Right cardiac atrium (tissue), 5 donors: ENCODE results near the gene HLA-A. TPM values are rescaled to one million over a fixed set of nuclear protein-coding genes. Genes with fewer than 3 reads are reported as not detected.

Source experiments
- ATAC-seq, 2 donors: fragments of 200-7000 bp; cut with Tn5 transposase; one replicate each; pipeline versions ENCODE4 v1.8.0 to v1.9.1; 2020; ENCODE audit warnings: moderate library complexity in 2 of 2, mild to moderate bottlenecking in 1 of 2
- DNase-seq, 3 donors: peaks; one replicate each; pipeline ENCODE4 v3.0.0-alpha.2; 2020
- H3K27ac ChIP-seq: one replicate; pipeline ENCODE4 v1.5.1; 2013; ENCODE audit warnings: mild to moderate bottlenecking, low read length, control low read depth, moderate library complexity
- H3K27me3 ChIP-seq: one replicate; pipeline ENCODE4 v1.6.1; 2013; ENCODE audit not compliant: control insufficient read depth, insufficient read depth
- H3K4me1 ChIP-seq: one replicate; pipeline ENCODE4 v1.6.1; 2013; ENCODE audit warnings: low read length; ENCODE audit not compliant: control insufficient read depth, insufficient read depth
- H3K4me3 ChIP-seq: one replicate; pipeline ENCODE4 v1.5.1; 2013; ENCODE audit warnings: low read length, control low read depth
- H3K9me3 ChIP-seq: one replicate; pipeline ENCODE4 v1.6.1; 2013; ENCODE audit warnings: low read length; ENCODE audit not compliant: control insufficient read depth
- WGBS: extraction: QIAGEN DNeasy Blood & Tissue Kit; methylation state at CpG from one replicate; pipeline ENCODE4 v1.1.7; 2013; 5-methylcytosine and 5-hydroxymethylcytosine counted together
- intact Hi-C, 4 donors: fragments of 100-400 bp; cut with DNase I; formaldehyde crosslinking; loops; one replicate each; pipeline versions ENCODE4 v1.11.0 to v1.14.0; 2022 to 2023
- polyA plus RNA-seq: library from polyadenylated mRNA; stranded (reverse); fragments of 200-250 nt; gene quantifications from one replicate; pipeline ENCODE4 v1.2.3, GENCODE V29; 2013
- total RNA-seq, 4 donors: library from RNA; stranded (reverse); fragmentation: NEBNext Ultra II Directional; extraction: Animal tissue kit (Norgen Biotek cat#: 25700); gene quantifications; one replicate each; pipeline ENCODE4 v1.2.1, GENCODE V29; 2021
- donor health status: healthy with polysubstance abuse.
- donor health status: DM: no; HTN: yes; CAD: no.
- donor health status: DM: no; HTN: no; CAD: no.
- donor health status: DM: no; HTN: yes; CAD: no; lungs with severe emphysema.
- donor health status: DM: yes; HTN: yes; CAD: no.

Gene HLA-A
- total and polyA plus RNA-seq, 5 donors: 215 to 449 (median 307) TPM

- Histone ChIP-seq H3K27me3 (no peaks in the 10 kb centered on the region), H3K4me1 (no peaks in the 10 kb centered on the region), H3K4me3 (no peak overlapping the region), H3K9me3 (no peaks in the 10 kb centered on the region), H3K27ac (no peak overlapping the region)
- DNase-seq: no peak
- ATAC-seq: no peak
- intact Hi-C loops: no loop called here
These were observed 48.6 kb downstream of the HLA-A start for GRCh38 chr6:29990931-29991330.

- H3K27me3 ChIP-seq: no peaks in the 10 kb centered on the region
- WGBS: 81% methylated on average over 2 of the region's 2 CpGs
- no peaks in the 10 kb centered on the region for H3K4me1 ChIP-seq
- H3K4me3 ChIP-seq: no peak overlapping the region
- intact Hi-C loops: no loop called here
- H3K27ac ChIP-seq: no peak overlapping the region
- DNase-seq (no peak), ATAC-seq (no peak)
- H3K9me3 ChIP-seq: no peaks in the 10 kb centered on the region
These were observed 50.5 kb downstream of the HLA-A start for GRCh38 chr6:29992807-29993206.

- H3K4me3 ChIP-seq: no peak overlapping the region
- no peaks in the 10 kb centered on the region for H3K4me1 ChIP-seq
- intact Hi-C loops: no loop called here
- H3K27me3 ChIP-seq: no peaks in the 10 kb centered on the region
- no peaks in the 10 kb centered on the region for H3K9me3 ChIP-seq
- DNase-seq (no peak), ATAC-seq (no peak)
- whole genome bisulfite sequencing: 72% methylated on average over 5 of the region's 5 CpGs
- H3K27ac ChIP-seq: no peak overlapping the region
These were observed 52.5 kb downstream of the HLA-A start for GRCh38 chr6:29994826-29995225.

GRCh38 chr6:29995340-29995777 is 53.0 kb downstream of the HLA-A start:
- DNase-seq (no peak), ATAC-seq (peak in 1 of 2 donors; percentile 68)
- 57% methylated on average over 2 of the region's 2 CpGs for WGBS
- intact Hi-C loops: no loop called here
- no peaks in the 10 kb centered on the region for H3K27me3 ChIP-seq
- H3K9me3 ChIP-seq: no peaks in the 10 kb centered on the region
- H3K27ac ChIP-seq: no peak overlapping the region
- H3K4me3 ChIP-seq: no peak overlapping the region
- no peaks in the 10 kb centered on the region for H3K4me1 ChIP-seq

Other genes with a start within 250 kb of the HLA-A start
- gene HLA-F, start 219.1 kb upstream of the HLA-A start, total RNA-seq: 10 to 100 TPM; 26.8 to 50.5 (median 46.6) TPM
- 46.7 TPM for gene HLA-F, start 219.1 kb upstream of the HLA-A start, polyA plus RNA-seq
- gene HLA-G, start 114.7 kb upstream of the HLA-A start, total RNA-seq: 1 to 10 TPM in 1 of 4 donors, under 1 TPM in 1, not detected in 2; 0.18 to 1.2 TPM
- not detected for gene HLA-G, start 114.7 kb upstream of the HLA-A start, polyA plus RNA-seq
- gene POLR1H, start 118.7 kb downstream of the HLA-A start, total RNA-seq: 10 to 100 TPM; 15.0 to 18.9 (median 16.9) TPM
- gene POLR1H, start 118.7 kb downstream of the HLA-A start, polyA plus RNA-seq: 20.3 TPM
- 10 to 100 TPM; 50.3 to 53.7 (median 50.8) TPM for gene PPP1R11, start 124.7 kb downstream of the HLA-A start, total RNA-seq
- 59.3 TPM for gene PPP1R11, start 124.7 kb downstream of the HLA-A start, polyA plus RNA-seq
- not detected for gene RNF39, start 133.2 kb downstream of the HLA-A start, total RNA-seq
- not detected for gene RNF39, start 133.2 kb downstream of the HLA-A start, polyA plus RNA-seq
- gene TRIM31, start 170.6 kb downstream of the HLA-A start, total RNA-seq: not detected
- gene TRIM31, start 170.6 kb downstream of the HLA-A start, polyA plus RNA-seq: not detected
- not detected for gene TRIM40, start 193.6 kb downstream of the HLA-A start, total RNA-seq
- gene TRIM40, start 193.6 kb downstream of the HLA-A start, polyA plus RNA-seq: not detected
- not detected for gene TRIM10, start 218.7 kb downstream of the HLA-A start, total RNA-seq
- not detected for gene TRIM10, start 218.7 kb downstream of the HLA-A start, polyA plus RNA-seq
- gene TRIM15, start 221.0 kb downstream of the HLA-A start, total RNA-seq: not detected
- not detected for gene TRIM15, start 221.0 kb downstream of the HLA-A start, polyA plus RNA-seq